Endothelial cell of umbilical vein (primary cell): Measurements from ENCODE around the gene UGT1A3. TPM values are rescaled to one million over a fixed set of nuclear protein-coding genes. Genes with fewer than 3 reads are reported as not detected.

Experiments
- BruUV-seq: library from RNA; stranded (reverse); fragments of 400-500 nt; replicated peaks from 2 replicates; lab custom pipeline; 2021; lab: Mats Ljungman, UMichigan
- CTCF ChIA-PET: fragments of 300-600, 350-600 bp; sonication (Branson Sonifier 250); formaldehyde crosslinking; loops from one replicate; lab custom pipeline; 2021; ENCODE audit warnings: antibody characterized with exemption, inconsistent platforms; lab: Charles Lee
- POLR2A ChIA-PET: fragments of 300-600, 350-600 bp; sonication (Branson Sonifier 250); formaldehyde crosslinking; loops from one replicate; lab custom pipeline; 2021; ENCODE audit warnings: antibody characterized with exemption, inconsistent platforms; lab: Charles Lee
- DNase-seq: peaks from one replicate; pipeline ENCODE4 v3.0.0-alpha.2; 2011; ENCODE audit warnings: low read depth, low spot score
- FAIRE-seq: peaks from 2 replicates; lab custom pipeline; 2011; peaks lifted over from hg19 to GRCh38; lab: Jason Lieb, UNC
- H2AFZ ChIP-seq: 2 replicates; pipeline ENCODE4 v1.6.0; 2012; ENCODE audit warnings: low read depth, low read length, control low read depth, inconsistent platforms
- H3K27ac ChIP-seq: 2 replicates; pipeline ENCODE4 v1.5.1; 2011; ENCODE audit warnings: low read depth, mild to moderate bottlenecking, control low read depth, low read length, moderate library complexity; ENCODE audit not compliant: insufficient read depth
- H3K27me3 ChIP-seq, 2 experiments: 2 replicates each; pipeline versions ENCODE4 v1.6.0 to v1.6.1; 2011; ENCODE audit warnings: low read length in 2 of 2, mixed read lengths in 1 of 2; ENCODE audit not compliant: control insufficient read depth in 2 of 2, insufficient read depth in 2 of 2
- H3K36me3 ChIP-seq, 2 experiments: 2 replicates in 1 of 2; 3 replicates in 1 of 2; pipeline ENCODE4 v1.5.1; 2011; ENCODE audit warnings: low read length in 2 of 2, mild to moderate bottlenecking in 1 of 2, moderate library complexity in 1 of 2; ENCODE audit not compliant: control insufficient read depth in 2 of 2, insufficient read depth in 2 of 2; ENCODE audit errors: extremely low read depth in 1 of 2
- H3K4me1 ChIP-seq: 3 replicates; pipeline ENCODE4 v1.5.1; 2011; ENCODE audit warnings: mild to moderate bottlenecking, low read length; ENCODE audit not compliant: control insufficient read depth, insufficient read depth; ENCODE audit errors: extremely low read depth
- H3K4me2 ChIP-seq: 2 replicates; pipeline ENCODE4 v1.6.1; 2011; ENCODE audit warnings: low read length, control low read depth, mixed read lengths; ENCODE audit not compliant: insufficient read depth
- H3K4me3 ChIP-seq, 3 experiments: fragments of 200-600 bp in 1 of 3; sonication (generic), shearing (Covaris generic) in 1 of 3; replicated peaks in 1 of 3; 2 replicates each; pipeline ENCODE4 v1.5.1; 2011 to 2016; ENCODE audit warnings: control low read depth in 3 of 3, low read length in 3 of 3, mild to moderate bottlenecking in 2 of 3, inconsistent platforms in 1 of 3, low read depth in 1 of 3, moderate library complexity in 1 of 3; ENCODE audit not compliant: insufficient read depth in 1 of 3
- H3K79me2 ChIP-seq: 2 replicates; pipeline ENCODE4 v1.6.0; 2012; ENCODE audit warnings: low read length, inconsistent platforms; ENCODE audit not compliant: control insufficient read depth, insufficient read depth
- H3K9ac ChIP-seq: replicated peaks from 2 replicates; pipeline ENCODE3; 2011; ENCODE audit warnings: low read length, control low read depth; ENCODE audit not compliant: insufficient read depth; ENCODE audit errors: extremely low read depth
- H3K9me1 ChIP-seq: replicated peaks from 3 replicates; pipeline ENCODE4 v1.6.0; 2011; ENCODE audit warnings: mild to moderate bottlenecking, low read length; ENCODE audit not compliant: control insufficient read depth, insufficient read depth; ENCODE audit errors: extremely low read depth
- H3K9me3 ChIP-seq: replicated peaks from 2 replicates; pipeline ENCODE4 v1.5.1; 2012; ENCODE audit warnings: low read length, inconsistent platforms; ENCODE audit not compliant: control insufficient read depth, insufficient read depth
- H4K20me1 ChIP-seq: replicated peaks from 2 replicates; pipeline ENCODE3; 2011; ENCODE audit warnings: mild to moderate bottlenecking, low read length; ENCODE audit not compliant: control insufficient read depth, insufficient read depth; ENCODE audit errors: extremely low read depth
- CTCF ChIP-seq, 2 donors: IDR thresholded peaks; 1 replicate in 1 of 2; 2 replicates in 1 of 2; pipeline ENCODE4 v1.5.1; 2011; ENCODE audit warnings: low read length in 2 of 2, mild to moderate bottlenecking in 2 of 2, moderate library complexity in 2 of 2, control low read depth in 1 of 2, inconsistent platforms in 1 of 2, low read depth in 1 of 2; ENCODE audit not compliant: insufficient read depth in 1 of 2; ENCODE audit errors: extremely low read depth in 1 of 2
- EZH2 ChIP-seq: IDR thresholded peaks from 2 replicates; pipeline ENCODE4 v1.6.1; 2012; ENCODE audit warnings: borderline replicate concordance, low read depth, mild to moderate bottlenecking, moderate library complexity, low read length, inconsistent platforms; ENCODE audit not compliant: severe bottlenecking
- FOS ChIP-seq: IDR thresholded peaks from 2 replicates; pipeline ENCODE4 v1.6.1; 2011; ENCODE audit warnings: mild to moderate bottlenecking, low read length, moderate library complexity, borderline replicate concordance; ENCODE audit not compliant: insufficient read depth
- GATA2 ChIP-seq: IDR thresholded peaks from 2 replicates; pipeline ENCODE4 v1.7.0; 2011; ENCODE audit warnings: low read depth, mild to moderate bottlenecking, moderate library complexity, mixed read lengths, low read length; ENCODE audit not compliant: insufficient read length, insufficient read depth
- JUN ChIP-seq: IDR thresholded peaks from 2 replicates; pipeline ENCODE4 v1.6.1; 2011; ENCODE audit warnings: borderline replicate concordance, low read depth; ENCODE audit not compliant: insufficient read length, insufficient read depth
- MAX ChIP-seq: IDR thresholded peaks from 2 replicates; pipeline ENCODE4 v1.6.1; 2011; ENCODE audit not compliant: insufficient read depth, insufficient read length
- MYC ChIP-seq: IDR thresholded peaks from one replicate; pipeline ENCODE4 v1.6.1; 2011; ENCODE audit warnings: mild to moderate bottlenecking, low read depth, low read length
- POLR2A ChIP-seq: IDR thresholded peaks from 2 replicates; pipeline ENCODE4 v1.6.1; 2012; ENCODE audit warnings: low read depth, mild to moderate bottlenecking, control low read depth, low read length
- POLR2AphosphoS5 ChIP-seq: IDR thresholded peaks from 2 replicates; pipeline ENCODE4 v1.6.1; 2012; ENCODE audit warnings: low read depth, mild to moderate bottlenecking, control low read depth, low read length, moderate library complexity; ENCODE audit not compliant: insufficient read depth
- dilution Hi-C: fragments of 300-500 bp; cut with MboI; formaldehyde crosslinking; loops from one replicate; pipeline ENCODE4 v1.15.0; 2019; ENCODE audit warnings: low sequenced_read_pairs; ENCODE audit not compliant: extremely low pct_ligation_motif_present
- intact Hi-C: fragments of 100-400 bp; cut with micrococcal nuclease; formaldehyde crosslinking; loops from one replicate; pipeline ENCODE4 v1.10.0; 2022
- polyA plus RNA-seq, 4 experiments: library from polyadenylated mRNA; depleted of rRNA in 3 of 4; stranded (reverse) in 3 of 4; unstranded in 1 of 4; fragments of >200 nt; gene quantifications; 2 replicates each; pipeline versions ENCODE4 v1.2.1 to v1.2.3, GENCODE V29; 2011 to 2012; ENCODE audit warnings: missing spikeins in 1 of 4
- total RNA-seq: library from RNA; stranded (reverse); gene quantifications from 2 replicates; pipeline ENCODE4 v1.2.3, GENCODE V29; 2021

Gene UGT1A3
- total and polyA plus RNA-seq, 2 donors (not counting 3 experiments of a cell fraction or from before 2014, with no cell fraction given) = not detected

- H4K20me1 ChIP-seq = no peaks in the 10 kb centered on the region
- intact Hi-C loops (no loop called here), dilution Hi-C loops (no loop called here)
- peaks cover 1 to 6% of the 10 kb centered on the region in 2 experiments for H3K27me3 ChIP-seq
- DNase-seq = no peak
- TF ChIP-seq MYC = no peak
- no peak for TF ChIP-seq GATA2
- TF ChIP-seq JUN = no peak
- no peak for TF ChIP-seq MAX
- no peak for TF ChIP-seq POLR2AphosphoS5
- TF ChIP-seq POLR2A = no peak
- no peak for TF ChIP-seq CTCF (IDR thresholded peaks at IDR 0.05; ENCODE audit: extremely low read depth in 1 of 2, insufficient read depth in 1 of 2, low read depth in 1 of 2, low read length in 2 of 2)
- TF ChIP-seq EZH2 = no peak
- no peak for TF ChIP-seq FOS
- no TSS peak for BruUV-seq
- no peaks in the 10 kb centered on the region for H3K79me2 ChIP-seq
- POLR2A ChIA-PET = no interaction called here
- H3K27ac ChIP-seq = no peak overlapping the region
- H3K36me3 ChIP-seq = no peaks in the 10 kb centered on the region
- H3K9ac ChIP-seq = no peak overlapping the region
- no peaks in the 10 kb centered on the region for H3K9me1 ChIP-seq
- no peaks in the 10 kb centered on the region for H3K9me3 ChIP-seq
- FAIRE-seq = no peak
- no peak overlapping the region for H3K4me2 ChIP-seq
- no peaks in the 10 kb centered on the region for H3K4me1 ChIP-seq
- H3K4me3 ChIP-seq = no peak overlapping the region
- CTCF ChIA-PET = no interaction called here
- no peak overlapping the region for H2AFZ ChIP-seq
Measured at GRCh38 chr2:233758849-233759248, 30.0 kb downstream of the UGT1A3 start.
